HG02885 (cell line): Measurements from ENCODE around the gene COMMD7.

Experiments
- ATAC-seq: cut with Tn5 transposase; IDR thresholded peaks from one replicate; pipeline ENCODE4 v1.9.1; 2021; ENCODE audit warnings: mild to moderate bottlenecking; ENCODE audit not compliant: unreplicated experiment, poor library complexity

Gene COMMD7

DNA sequence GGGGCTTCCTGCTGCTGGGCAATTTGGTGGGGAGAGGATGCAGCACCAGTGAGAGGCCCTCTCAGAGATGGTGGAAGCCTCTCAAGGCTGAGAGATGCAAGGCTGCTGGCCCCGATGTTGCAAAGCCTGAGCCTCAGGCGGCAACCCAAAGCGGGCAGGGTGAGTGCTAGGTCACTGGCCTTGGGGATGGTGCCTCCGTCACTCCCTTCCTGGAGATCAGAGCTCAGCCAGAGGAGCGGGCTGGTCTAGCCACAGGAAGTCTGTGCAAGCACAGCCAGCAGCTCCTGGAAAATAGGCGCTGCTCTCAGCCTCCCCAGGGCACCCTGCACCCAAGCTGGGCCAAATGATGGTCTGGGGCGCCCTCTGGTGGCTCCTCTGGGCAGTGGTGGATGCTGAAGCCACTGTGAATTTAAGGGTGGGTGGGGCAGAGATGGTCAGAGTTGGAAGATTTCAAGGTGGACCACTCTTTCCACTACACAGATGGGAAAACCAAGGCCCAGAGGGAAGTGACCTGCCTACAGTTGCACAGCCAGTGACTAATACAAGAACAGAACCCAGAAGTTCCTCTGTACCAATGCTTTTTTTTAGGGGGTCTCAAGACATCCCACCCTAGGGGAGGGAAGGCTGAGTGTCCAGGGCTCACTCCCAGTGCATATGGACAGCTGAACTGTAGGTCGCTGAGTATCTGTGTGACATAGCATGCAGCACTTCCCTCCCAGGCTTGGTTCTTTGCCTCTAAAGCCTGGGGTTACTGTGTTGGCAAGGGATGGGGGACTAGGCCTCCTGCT lies 90.3 kb downstream of the COMMD7 start:
- peak; percentile 59 for ATAC-seq
